Coronary artery (tissue), 2 donors: ENCODE data around the gene DOCK10.

Source experiments
- DNase-seq: peaks from one replicate; pipeline ENCODE4 v3.0.0-alpha.2; 2017; ENCODE audit warnings: low spot score
- H3K27ac ChIP-seq, 2 donors: fragments of 200-600 bp; sonication (generic); one replicate each; pipeline ENCODE4 v1.5.1; 2016 to 2019
- H3K4me3 ChIP-seq: fragments of 200-600 bp; sonication (generic); 2 replicates; pipeline ENCODE4 v1.5.1; 2016; ENCODE audit warnings: mild to moderate bottlenecking, moderate library complexity
- CTCF ChIP-seq: fragments of 200-600 bp; sonication (generic); IDR thresholded peaks from one replicate; pipeline ENCODE4 v1.5.1; 2019; ENCODE audit warnings: antibody characterized with exemption

Gene DOCK10

GRCh38 chr2:225033440-225034318 is 8.6 kb downstream of the DOCK10 start:
- Histone ChIP-seq H3K4me3 (no peak overlapping the region), H3K27ac (no peak overlapping the region)
- no peak for DNase-seq
- no peak for TF ChIP-seq CTCF

- H3K4me3 ChIP-seq = no peak overlapping the region
- DNase-seq = no peak
- no peak for TF ChIP-seq CTCF
These were observed 10.0 kb downstream of the DOCK10 start for GRCh38 chr2:225032246-225032645.

GRCh38 chr2:225031599-225031998 is 10.7 kb downstream of the DOCK10 start:
- Histone ChIP-seq H3K27ac (no peak overlapping the region), H3K4me3 (no peak overlapping the region)
- no peak for DNase-seq
- no peak for TF ChIP-seq CTCF

More at GRCh38 chr2:225032246-225032645, 10.0 kb downstream of the DOCK10 start:
- no peak overlapping the region for H3K27ac ChIP-seq

- Histone ChIP-seq H3K27ac (no peak overlapping the region), H3K4me3 (no peak overlapping the region)
- no peak for DNase-seq
- no peak for TF ChIP-seq CTCF
These were observed 11.4 kb downstream of the DOCK10 start for GRCh38 chr2:225030893-225031292.

GRCh38 chr2:225030203-225030602 is 12.1 kb downstream of the DOCK10 start:
- Histone ChIP-seq H3K4me3 (no peak overlapping the region), H3K27ac (no peak overlapping the region)
- no peak for TF ChIP-seq CTCF
- DNase-seq = no peak

GRCh38 chr2:225028572-225028971 is 13.7 kb downstream of the DOCK10 start:
- H3K27ac ChIP-seq = no peak overlapping the region
- TF ChIP-seq CTCF = no peak

More at GRCh38 chr2:225028572-225028971, 13.7 kb downstream of the DOCK10 start:
- DNase-seq = no peak
- H3K4me3 ChIP-seq = no peak overlapping the region
